Measurements from ENCODE around the gene GPC4.

GRCh38 chrX:133454491-133454914 is 39.2 kb upstream of the GPC4 start:
- TF ChIP-seq CTCF (IDR thresholded peaks at IDR 0.05) (no peak), MAX (IDR thresholded peaks at IDR 0.05) (no peak), SREBF2 (IDR thresholded peaks at IDR 0.05) (no peak), EP300 (IDR thresholded peaks at IDR 0.05) (no peak), RFX5 (IDR thresholded peaks at IDR 0.05) (no peak), RAD21 (conservative IDR thresholded peaks at IDR 0.05 in 1 of 2, IDR thresholded peaks at IDR 0.05 in 1 of 2) (no peak), REST (IDR thresholded peaks at IDR 0.05) (no peak), USF2 (IDR thresholded peaks at IDR 0.05) (no peak), EHMT2 (IDR thresholded peaks at IDR 0.05; ENCODE audit: low read depth) (no peak), NR3C1 (IDR thresholded peaks at IDR 0.05) (no peak)

Data from A549 (cell line).